ENCODE data around the gene ZNF423.

- TF ChIP-seq CTCF (IDR thresholded peaks at IDR 0.05) (no peak), POLR2A (IDR thresholded peaks at IDR 0.05) (no peak)
Observed at GRCh38 chr16:49717689-49718088, 138.2 kb downstream of the ZNF423 start.

Measured in right lobe of liver (tissue), 4 donors.